NCI-H2196 treated with DMSO at 0.1 percent for 48 hours (cell line): ENCODE results near the gene GPR158.

Experiments used
- DNase-seq: peaks from one replicate; lab custom pipeline; 2025; ENCODE audit not compliant: unreplicated experiment; lab: John Stamatoyannopoulos, UW

Gene GPR158

DNA sequence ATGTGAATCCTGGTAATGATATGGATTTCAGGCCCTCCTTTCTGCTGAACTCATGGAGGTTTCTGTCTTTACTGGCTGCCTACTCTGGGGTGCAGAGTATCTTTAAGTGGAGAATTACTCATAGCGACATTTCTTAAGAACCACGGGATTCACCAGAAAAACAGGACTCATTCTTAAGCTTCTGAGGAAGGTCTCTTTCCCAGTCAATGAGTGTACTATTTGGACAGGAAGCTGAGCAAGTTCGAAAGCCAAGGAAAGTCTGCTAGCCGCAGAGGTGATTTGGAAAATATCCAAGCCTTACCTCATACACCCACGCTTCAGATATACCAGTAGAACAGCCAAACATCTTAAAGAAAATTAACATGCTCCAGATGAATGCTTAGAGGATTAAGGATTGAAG is 381.7 kb downstream of the GPR158 start:
- no peak for DNase-seq

GRCh38 chr10:25557136-25557535 is 382.3 kb downstream of the GPR158 start:
- no peak for DNase-seq

DNA sequence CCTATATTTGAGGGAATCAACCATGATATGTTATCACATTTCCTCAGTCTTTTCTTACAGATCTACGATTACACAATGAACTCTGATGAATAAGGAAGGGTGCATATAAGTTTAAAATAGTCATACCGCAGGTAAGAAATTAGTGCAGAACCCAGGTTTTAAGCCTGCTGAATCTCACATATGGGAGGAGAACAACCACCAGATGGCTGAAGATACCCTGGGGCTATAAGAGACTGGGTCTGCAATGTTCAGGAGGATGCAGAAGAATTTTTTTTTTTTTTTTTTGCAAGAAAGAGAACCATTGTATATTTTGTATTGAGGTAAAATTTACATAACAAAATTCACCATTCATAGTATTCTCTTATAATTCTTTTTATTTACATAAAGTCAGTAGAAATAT is 387.0 kb downstream of the GPR158 start:
- no peak for DNase-seq

- no peak for DNase-seq
Measured at GRCh38 chr10:25562547-25562946, 387.7 kb downstream of the GPR158 start.

DNA sequence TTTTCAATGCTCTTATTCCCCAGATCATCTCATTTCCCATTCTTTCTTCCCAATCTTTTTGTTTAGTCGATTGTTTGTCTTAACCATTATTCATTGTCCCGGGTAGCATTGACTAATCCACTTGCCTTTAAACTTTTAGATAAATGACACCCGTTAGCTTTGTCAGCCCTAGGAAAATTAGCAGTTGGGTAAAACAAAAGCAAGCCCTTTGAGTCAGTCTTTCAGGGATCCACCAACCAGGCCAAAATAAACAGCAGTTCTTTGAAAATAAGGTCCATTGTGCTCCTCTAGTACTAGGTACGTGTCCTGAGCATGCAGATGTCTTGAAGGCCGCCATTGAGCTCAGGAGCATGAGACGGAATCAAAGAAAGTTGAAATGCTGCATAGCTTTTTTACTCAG is 389.6 kb downstream of the GPR158 start:
- no peak for DNase-seq

DNA sequence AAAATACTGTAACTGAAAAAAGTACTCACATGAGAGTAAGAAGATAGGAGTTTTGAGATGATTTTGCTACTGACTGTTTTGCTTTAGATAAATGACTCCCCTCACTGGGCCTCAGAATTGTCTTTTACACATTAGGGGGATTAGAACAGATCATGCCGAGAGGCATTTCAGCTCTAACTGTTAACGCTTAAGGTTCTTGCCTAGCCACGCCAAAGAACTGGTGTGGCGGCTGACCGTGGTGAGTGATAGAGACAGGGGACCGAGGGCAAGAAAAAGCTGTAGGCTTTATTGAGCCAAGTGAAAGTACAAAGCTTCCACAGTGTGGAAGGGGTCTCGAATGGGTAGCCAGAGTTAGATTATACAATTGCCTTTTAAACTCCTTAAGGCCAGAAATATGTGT is 390.8 kb downstream of the GPR158 start:
- no peak for DNase-seq

GRCh38 chr10:25573316-25573715 is 398.5 kb downstream of the GPR158 start:
- DNase-seq = no peak

GRCh38 chr10:25575343-25575742 is 400.5 kb downstream of the GPR158 start:
- no peak for DNase-seq

DNA sequence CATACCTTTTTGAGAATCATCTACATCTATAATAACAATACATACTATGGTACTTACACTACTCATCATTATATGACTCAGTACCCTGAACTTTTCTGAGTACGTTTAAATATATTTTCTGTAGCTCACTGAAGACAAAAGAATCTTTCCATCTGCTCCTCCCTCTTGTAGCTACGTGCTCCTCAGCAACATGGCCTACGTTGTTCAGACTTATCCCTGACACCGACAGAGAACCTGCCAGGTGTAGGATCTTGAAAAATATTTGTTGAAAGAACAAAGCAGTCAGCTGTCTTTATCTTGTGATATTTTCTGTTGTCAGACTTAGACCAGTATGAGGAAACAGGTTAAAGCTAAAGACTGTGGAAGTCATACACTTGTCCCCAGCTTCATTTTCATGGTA is 403.3 kb downstream of the GPR158 start:
- DNase-seq = no peak

- no peak for DNase-seq
Measured at GRCh38 chr10:25582961-25583360, 408.2 kb downstream of the GPR158 start.

DNA sequence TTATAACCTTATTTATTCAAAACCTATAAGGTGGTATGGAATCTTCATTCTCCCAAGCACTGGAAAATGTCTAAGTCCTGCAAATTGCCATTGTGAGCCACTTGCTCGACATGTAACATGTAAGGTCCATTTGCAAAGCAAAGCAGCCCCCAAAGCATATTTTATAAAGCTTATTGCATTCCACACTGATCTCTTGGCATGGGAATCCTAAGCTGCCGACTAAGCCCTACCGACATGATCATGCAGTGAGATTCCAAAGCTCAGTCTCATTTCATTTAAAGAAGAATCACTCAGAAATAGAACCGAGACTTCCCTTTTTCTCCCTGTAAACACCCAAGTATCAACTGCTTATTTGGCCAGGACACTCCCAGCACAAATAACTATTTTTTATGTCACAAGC is 425.9 kb downstream of the GPR158 start:
- no peak for DNase-seq

DNA sequence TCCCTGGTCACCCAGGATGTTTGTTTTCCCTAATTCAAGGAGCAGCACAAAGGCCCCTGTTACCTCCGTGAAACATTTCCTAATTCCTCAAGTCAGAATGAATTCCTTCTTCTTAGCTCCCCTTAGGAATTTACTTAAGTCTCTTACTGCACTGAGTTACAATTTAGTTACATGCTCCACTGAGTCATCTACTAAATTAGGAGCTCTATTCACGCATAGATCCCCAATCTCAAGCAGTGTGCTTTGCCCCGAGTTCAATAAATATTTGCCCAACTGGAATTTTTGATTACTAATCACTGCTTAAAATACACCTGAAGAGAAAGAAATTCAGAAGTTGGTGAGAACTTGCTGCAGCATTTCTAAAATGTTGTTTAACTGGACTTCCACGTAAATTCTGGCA is 429.8 kb downstream of the GPR158 start:
- no peak for DNase-seq

DNA sequence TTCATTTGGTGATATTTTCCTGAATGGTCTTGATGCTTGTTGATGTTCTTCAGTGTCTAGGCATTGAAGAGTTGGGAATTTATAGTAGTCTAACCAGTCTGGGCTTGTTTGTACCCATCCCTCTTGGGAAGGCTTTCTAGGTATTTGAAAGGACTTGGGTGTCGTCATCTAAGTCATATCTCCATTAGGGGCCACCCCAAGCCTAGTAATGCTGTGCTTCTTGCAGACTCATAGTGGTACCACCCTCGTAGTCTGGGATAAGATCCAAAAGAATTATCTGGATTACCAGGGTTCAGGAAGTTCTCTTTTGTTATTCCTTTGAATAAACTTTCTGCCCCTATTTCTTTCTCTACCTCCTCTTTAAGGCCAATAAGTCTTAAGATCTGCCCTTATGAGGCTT is 439.9 kb downstream of the GPR158 start:
- no peak for DNase-seq

DNA sequence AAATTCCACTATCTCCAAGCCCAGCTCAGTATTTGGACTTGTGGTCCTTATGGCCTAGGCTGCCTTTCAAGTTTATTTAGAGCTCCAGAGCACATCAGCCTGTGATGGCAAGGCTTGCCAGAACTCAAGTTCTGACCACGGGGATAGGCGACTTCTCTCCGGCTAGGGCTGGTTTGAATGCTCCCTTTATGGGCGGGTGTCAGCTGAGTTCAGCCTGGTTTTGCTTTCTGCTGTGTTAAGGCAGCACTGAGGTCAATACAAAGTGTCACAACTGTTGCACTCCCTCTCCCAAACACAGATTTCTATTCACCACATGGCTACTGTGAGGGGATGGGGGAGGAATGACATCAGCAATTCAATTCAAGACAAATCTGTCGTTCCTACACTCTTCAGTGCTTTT is 441.1 kb downstream of the GPR158 start:
- DNase-seq = no peak

GRCh38 chr10:25616903-25617592 is 442.2 kb downstream of the GPR158 start:
- DNase-seq = no peak

- DNase-seq = no peak
Measured at GRCh38 chr10:25627606-25628005, 452.8 kb downstream of the GPR158 start.

- DNase-seq = no peak
Measured at GRCh38 chr10:25629333-25629732, 454.5 kb downstream of the GPR158 start.

DNA sequence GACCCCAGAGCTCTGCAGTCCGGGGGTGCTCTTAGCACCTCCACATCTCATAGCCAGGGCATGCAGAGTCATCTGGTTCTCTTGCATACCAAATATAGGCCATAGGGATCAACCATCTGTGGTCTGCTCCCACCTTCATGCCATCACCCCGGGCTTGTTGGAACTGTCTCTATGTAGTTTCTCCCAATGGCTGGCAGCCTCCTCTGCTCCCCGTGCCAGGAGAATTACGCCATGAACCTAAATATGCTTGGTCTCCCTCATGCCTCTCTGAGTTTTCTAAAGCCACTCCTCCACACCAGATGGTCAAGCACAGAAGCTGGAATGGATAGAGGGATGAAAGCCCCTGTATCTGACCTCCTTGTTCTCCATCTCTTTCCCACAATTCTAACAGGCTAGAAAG is 456.7 kb downstream of the GPR158 start:
- DNase-seq = no peak

DNA sequence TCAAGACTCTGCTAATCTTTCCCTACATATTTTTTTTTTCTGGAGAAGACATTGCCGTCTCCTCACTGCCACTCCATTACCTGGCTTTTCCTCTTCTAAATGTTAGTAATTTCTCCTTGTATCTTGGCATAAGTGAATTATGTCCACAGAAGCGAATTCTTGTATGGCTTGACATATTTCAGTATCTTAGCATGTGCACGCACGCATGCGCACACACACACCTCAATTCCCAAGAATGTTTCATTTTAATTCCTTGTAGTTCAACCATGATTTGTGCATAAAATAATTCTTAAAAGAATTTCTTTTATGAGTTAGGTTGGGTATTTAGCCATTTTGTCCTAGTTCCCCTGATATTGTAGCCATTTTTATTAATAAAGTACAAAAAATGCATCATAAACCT is 458.0 kb downstream of the GPR158 start:
- no peak for DNase-seq

- no peak for DNase-seq
Measured at GRCh38 chr10:25633542-25633941, 458.7 kb downstream of the GPR158 start.

GRCh38 chr10:25639646-25640045 is 464.8 kb downstream of the GPR158 start:
- no peak for DNase-seq

DNA sequence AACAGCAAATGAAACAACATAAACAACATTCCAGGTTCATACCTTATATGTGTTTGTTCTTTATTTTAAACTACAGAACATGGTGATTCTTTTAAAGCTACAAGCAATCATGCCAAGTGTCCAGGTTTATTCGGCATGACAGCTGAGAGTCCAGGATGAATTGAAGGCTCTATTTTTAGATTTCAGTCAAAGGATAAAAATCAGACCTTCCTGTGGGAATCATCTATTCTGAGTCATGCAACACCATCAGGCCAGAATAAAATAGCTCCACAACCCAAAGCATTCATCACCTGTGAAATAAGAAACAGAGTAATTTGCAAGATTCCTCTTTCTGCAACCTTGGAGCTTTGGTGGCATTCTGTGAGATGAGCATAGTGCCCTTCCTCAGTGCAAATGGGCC is 466.8 kb downstream of the GPR158 start:
- DNase-seq = no peak

- no peak for DNase-seq
Measured at GRCh38 chr10:25642721-25643120, 467.9 kb downstream of the GPR158 start.

GRCh38 chr10:25646371-25646770 is 471.6 kb downstream of the GPR158 start:
- DNase-seq = no peak
